Spinal cord (tissue), 10 donors: ENCODE results near the gene TMEM132D. TPM values are rescaled to one million over a fixed set of nuclear protein-coding genes. Genes with fewer than 3 reads are reported as not detected.

Experiments
- DNase-seq, 6 donors: peaks; one replicate each; pipeline versions ENCODE4 v3.0.0 to v3.0.0-alpha.2; 2013 to 2015; ENCODE audit warnings: low spot score in 6 of 6, low read depth in 4 of 6
- H3K27ac ChIP-seq: one replicate; pipeline ENCODE4 v1.5.1; 2013; ENCODE audit warnings: low read depth, low read length, control low read depth
- H3K27me3 ChIP-seq: one replicate; pipeline ENCODE4 v1.6.1; 2013; ENCODE audit warnings: low read length; ENCODE audit not compliant: control insufficient read depth, insufficient read depth
- H3K36me3 ChIP-seq: one replicate; pipeline ENCODE4 v1.6.1; 2013; ENCODE audit warnings: low read length; ENCODE audit not compliant: control insufficient read depth, insufficient read depth
- H3K4me1 ChIP-seq: one replicate; pipeline ENCODE4 v1.6.1; 2013; ENCODE audit warnings: low read length; ENCODE audit not compliant: control insufficient read depth, insufficient read depth
- H3K4me3 ChIP-seq: one replicate; pipeline ENCODE4 v1.5.1; 2013; ENCODE audit warnings: low read depth, low read length, control low read depth
- H3K9me3 ChIP-seq: one replicate; pipeline ENCODE4 v1.6.1; 2013; ENCODE audit warnings: low read length; ENCODE audit not compliant: control insufficient read depth, insufficient read depth
- WGBS: methylation state at CpG from one replicate; pipeline ENCODE4 v1.1.5; 2013; ENCODE audit warnings: missing lambda C conversion rate; ENCODE audit not compliant: insufficient coverage; 5-methylcytosine and 5-hydroxymethylcytosine counted together
- polyA plus RNA-seq, 2 donors: library from polyadenylated mRNA; unstranded; fragments of 120-200 nt; gene quantifications; one replicate each; pipeline ENCODE4 v1.2.1, GENCODE V29; 2013; ENCODE audit not compliant: insufficient read length in 2 of 2
- total RNA-seq, 2 donors: library from RNA; depleted of rRNA in 1 of 2; stranded (reverse); fragments of 120-200 nt in 1 of 2; fragments of >200 nt in 1 of 2; gene quantifications; one replicate each; pipeline versions ENCODE4 v1.2.3 to v1.2.4, GENCODE V29; 2013 to 2014
- donor health status: healthy.

TMEM132D gene
- total and polyA plus RNA-seq, 4 donors: 4.7 to 15.7 (median 12.6) TPM

- Histone ChIP-seq H3K9me3 (no peaks in the 10 kb centered on the region), H3K36me3 (no peaks in the 10 kb centered on the region), H3K4me1 (no peaks in the 10 kb centered on the region), H3K27ac (no peak overlapping the region), H3K27me3 (no peaks in the 10 kb centered on the region), H3K4me3 (no peak overlapping the region)
- DNase-seq: no peak
- WGBS: 95% methylated on average over 2 of the region's 2 CpGs
These were observed 578.3 kb downstream of the TMEM132D start for GRCh38 chr12:129325566-129325965.

DNA sequence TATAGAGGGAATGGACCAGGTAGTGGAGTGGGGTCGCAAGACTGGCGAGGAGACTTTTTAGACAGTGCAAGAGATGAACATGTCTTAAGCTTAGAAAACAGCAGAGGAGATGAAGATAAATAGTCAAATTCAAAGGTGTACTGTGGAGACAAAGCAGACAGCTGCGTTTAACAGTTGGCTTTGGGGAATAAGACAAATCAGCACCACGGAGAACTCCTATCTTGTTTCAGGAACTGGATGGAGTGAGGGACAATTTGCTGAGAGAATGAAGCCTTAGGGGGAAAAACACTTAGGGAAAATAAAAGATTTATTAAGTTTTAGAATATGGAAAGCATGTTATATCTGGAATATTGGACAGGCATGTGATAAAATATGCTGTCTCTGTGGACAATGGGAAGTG lies 591.8 kb downstream of the TMEM132D start:
- Histone ChIP-seq H3K27me3 (no peaks in the 10 kb centered on the region), H3K36me3 (no peaks in the 10 kb centered on the region), H3K4me3 (no peak overlapping the region), H3K27ac (no peak overlapping the region), H3K9me3 (no peaks in the 10 kb centered on the region), H3K4me1 (peaks cover 5% of the 10 kb centered on the region)
- DNase-seq: peak in 1 of 6 donors; percentile 3
- WGBS: 71% methylated on average over 4 of the region's 4 CpGs

GRCh38 chr12:129310346-129310745 lies 593.5 kb downstream of the TMEM132D start:
- Histone ChIP-seq H3K4me1 (peaks cover 5% of the 10 kb centered on the region), H3K9me3 (no peaks in the 10 kb centered on the region), H3K27me3 (no peaks in the 10 kb centered on the region), H3K27ac (no peak overlapping the region), H3K4me3 (no peak overlapping the region), H3K36me3 (no peaks in the 10 kb centered on the region)
- no peak for DNase-seq
- no CpG with 5 or more reads among the region's 2 CpGs for WGBS

DNA sequence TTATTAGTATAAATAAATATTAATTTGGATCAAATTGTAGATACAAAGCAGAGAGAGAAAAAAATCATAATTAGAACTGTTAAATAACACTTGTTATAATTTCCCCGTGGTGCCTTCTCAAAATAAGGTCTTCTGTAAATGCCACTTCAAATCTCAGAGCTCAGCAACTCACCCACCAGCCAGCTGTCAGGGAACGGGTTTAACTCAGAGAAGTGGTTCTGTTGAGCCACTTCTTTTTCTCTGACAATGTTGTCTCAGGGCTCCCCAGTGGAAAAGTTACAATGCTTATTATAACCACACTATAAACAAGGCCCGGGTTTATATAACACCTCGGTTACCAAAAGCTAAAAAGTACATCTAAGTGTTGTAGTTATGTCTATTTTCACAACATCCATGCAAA lies 598.0 kb downstream of the TMEM132D start:
- Histone ChIP-seq H3K27me3 (no peaks in the 10 kb centered on the region), H3K4me1 (peaks cover 5% of the 10 kb centered on the region), H3K36me3 (no peaks in the 10 kb centered on the region), H3K27ac (no peak overlapping the region), H3K4me3 (no peak overlapping the region), H3K9me3 (no peaks in the 10 kb centered on the region)
- DNase-seq: peak in 1 of 6 donors; percentile 46
- 44% methylated on average over 2 of the region's 4 CpGs for WGBS

DNA sequence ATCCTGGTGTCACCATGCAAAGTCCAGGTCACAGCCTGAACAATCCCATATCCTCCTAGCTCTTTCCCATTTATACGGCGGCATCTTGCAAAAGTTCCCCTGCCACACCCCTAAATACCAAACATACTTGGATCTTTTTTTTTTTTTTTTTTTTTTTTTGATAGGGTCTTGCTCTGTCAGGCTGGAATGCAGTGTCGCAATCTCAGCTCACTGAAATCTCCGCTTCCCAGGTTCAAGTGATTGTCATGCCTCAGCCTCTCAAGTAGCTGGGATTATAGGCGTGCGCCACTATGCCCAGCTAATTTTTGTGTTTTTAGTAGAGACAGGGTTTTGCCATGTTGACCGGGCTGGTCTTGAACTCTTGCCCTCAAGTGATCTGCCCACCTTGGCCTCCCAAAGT lies 599.3 kb downstream of the TMEM132D start:
- DNase-seq: no peak
- Histone ChIP-seq H3K27ac (no peak overlapping the region), H3K4me1 (no peaks in the 10 kb centered on the region), H3K9me3 (no peaks in the 10 kb centered on the region), H3K27me3 (no peaks in the 10 kb centered on the region), H3K4me3 (no peak overlapping the region), H3K36me3 (no peaks in the 10 kb centered on the region)
- WGBS: 89% methylated on average over 3 of the region's 7 CpGs

GRCh38 chr12:129300011-129300410 lies 603.8 kb downstream of the TMEM132D start:
- H3K27ac ChIP-seq: no peak overlapping the region
- no peak for DNase-seq

GRCh38 chr12:129298921-129299320 lies 604.9 kb downstream of the TMEM132D start:
- Histone ChIP-seq H3K27me3 (no peaks in the 10 kb centered on the region), H3K4me1 (peaks cover 9% of the 10 kb centered on the region), H3K27ac (no peak overlapping the region), H3K9me3 (no peaks in the 10 kb centered on the region), H3K36me3 (no peaks in the 10 kb centered on the region), H3K4me3 (no peak overlapping the region)
- no peak for DNase-seq
- 93% methylated on average over 5 of the region's 5 CpGs for WGBS

More at GRCh38 chr12:129300011-129300410, 603.8 kb downstream of the TMEM132D start:
- H3K27me3 ChIP-seq: no peaks in the 10 kb centered on the region
- H3K4me3 ChIP-seq: no peak overlapping the region
- 92% methylated on average over 2 of the region's 8 CpGs for WGBS
- H3K9me3 ChIP-seq: no peaks in the 10 kb centered on the region
- H3K36me3 ChIP-seq: no peaks in the 10 kb centered on the region
- peaks cover 9% of the 10 kb centered on the region for H3K4me1 ChIP-seq

DNA sequence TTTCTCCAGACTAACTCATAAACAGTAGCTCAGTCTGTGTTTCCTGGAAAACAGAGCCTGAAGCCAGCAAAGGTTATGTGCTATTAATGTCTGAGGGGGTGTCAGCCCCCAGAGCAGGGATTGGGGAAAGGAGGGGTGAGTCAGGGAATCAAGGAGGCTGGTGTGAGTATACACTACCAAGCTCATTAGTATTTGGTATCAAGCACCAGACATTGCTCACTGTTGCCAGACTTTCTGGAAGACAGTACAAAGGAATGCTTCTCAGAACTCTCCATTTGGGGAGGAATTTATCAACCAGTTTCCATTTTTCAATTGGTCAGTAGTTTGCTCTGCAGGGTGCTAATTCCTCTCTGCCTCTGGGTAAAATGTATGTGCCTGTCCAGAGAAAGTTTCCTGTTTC lies 607.2 kb downstream of the TMEM132D start:
- H3K4me1 ChIP-seq: peaks cover 9% of the 10 kb centered on the region
- no peak overlapping the region for H3K27ac ChIP-seq
- H3K36me3 ChIP-seq: no peaks in the 10 kb centered on the region
- H3K27me3 ChIP-seq: no peaks in the 10 kb centered on the region
- DNase-seq: peak in 3 of 6 donors; percentile 33 to 68 (median 47)
- H3K4me3 ChIP-seq: no peak overlapping the region
- H3K9me3 ChIP-seq: no peaks in the 10 kb centered on the region

DNA sequence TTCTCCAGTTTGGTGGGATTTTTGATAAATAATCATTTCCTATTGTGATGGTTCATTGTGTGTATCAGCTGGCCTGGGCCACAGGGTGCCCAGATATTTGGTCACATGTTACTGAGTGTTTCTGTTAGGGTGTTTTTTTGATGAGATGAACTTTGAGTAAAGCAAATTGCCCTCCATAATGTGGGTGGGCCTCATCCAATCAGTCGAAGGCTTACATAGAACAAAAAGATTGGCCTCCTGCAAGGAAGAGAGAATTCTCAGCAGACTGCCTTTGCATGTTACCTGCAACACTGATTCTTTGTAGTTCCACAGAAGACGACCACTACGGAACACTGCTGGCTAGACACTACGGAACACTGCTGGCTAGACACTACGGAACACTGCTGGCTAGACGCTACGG lies 609.0 kb downstream of the TMEM132D start:
- Histone ChIP-seq H3K9me3 (no peaks in the 10 kb centered on the region), H3K36me3 (no peaks in the 10 kb centered on the region), H3K4me1 (peaks cover 9% of the 10 kb centered on the region), H3K4me3 (no peak overlapping the region), H3K27ac (no peak overlapping the region), H3K27me3 (no peaks in the 10 kb centered on the region)
- DNase-seq: no peak
- 94% methylated on average over 7 of the region's 7 CpGs for WGBS

DNA sequence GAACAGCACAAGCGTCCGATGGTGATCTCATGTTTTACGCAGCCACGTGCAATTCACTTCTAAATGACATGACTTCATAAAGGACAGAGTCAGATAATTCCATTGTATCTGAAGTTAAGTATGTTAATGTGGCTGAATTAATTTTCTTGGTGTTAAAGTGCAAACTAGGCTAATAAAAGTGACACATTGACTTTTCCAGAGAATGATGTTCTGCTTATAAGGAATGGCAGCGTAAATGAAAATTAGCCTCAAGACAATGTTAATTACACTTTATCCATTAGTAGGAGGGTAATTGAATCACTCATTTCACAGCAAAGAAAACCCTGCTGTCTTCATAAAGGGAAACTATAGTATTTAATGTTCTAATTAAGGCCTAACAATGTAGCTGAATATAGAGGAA lies 624.1 kb downstream of the TMEM132D start:
- Histone ChIP-seq H3K4me1 (no peaks in the 10 kb centered on the region), H3K27me3 (no peaks in the 10 kb centered on the region), H3K4me3 (no peak overlapping the region), H3K36me3 (no peaks in the 10 kb centered on the region), H3K9me3 (no peaks in the 10 kb centered on the region), H3K27ac (no peak overlapping the region)
- peak in 1 of 6 donors; percentile 89 for DNase-seq
- no CpG with 5 or more reads among the region's 5 CpGs for WGBS
